Naive thymus-derived CD4-positive, alpha-beta T cell (primary cell): ENCODE data around the gene SYTL3. TPM values are rescaled to one million over a fixed set of nuclear protein-coding genes. Genes with fewer than 3 reads are reported as not detected.

ENCODE experiments used
- ATAC-seq: fragments of 150-1000 bp; cut with Tn5 transposase; 2 replicates; pipeline ENCODE4 v1.10.0; 2021; ENCODE audit warnings: mild to moderate bottlenecking, moderate library complexity
- CTCF ChIA-PET: fragments of 350-600 bp; sonication (Branson Sonifier 250); formaldehyde crosslinking; loops from one replicate; lab custom pipeline; 2021; ENCODE audit warnings: antibody characterized with exemption; lab: Charles Lee
- POLR2A ChIA-PET: fragments of 350-600 bp; sonication (Branson Sonifier 250); formaldehyde crosslinking; loops from one replicate; lab custom pipeline; 2021; ENCODE audit warnings: antibody characterized with exemption, inconsistent platforms; lab: Charles Lee
- DNase-seq, 9 donors: peaks; one replicate each; pipeline versions ENCODE4 v3.0.0 to v3.0.0-alpha.2; 2020 to 2022; ENCODE audit warnings: mixed read lengths in 1 of 9
- H3K27ac ChIP-seq: one replicate; pipeline ENCODE4 v1.7.0; 2013; ENCODE audit warnings: mild to moderate bottlenecking, low read depth, low read length, moderate library complexity
- H3K27me3 ChIP-seq, 2 donors: one replicate each; pipeline ENCODE4 v1.7.0; 2013; ENCODE audit warnings: low read length in 2 of 2, mild to moderate bottlenecking in 2 of 2, moderate library complexity in 2 of 2; ENCODE audit not compliant: control insufficient read depth in 2 of 2, insufficient read depth in 2 of 2
- H3K36me3 ChIP-seq, 3 experiments: 1 replicate in 2 of 3; 2 replicates in 1 of 3; pipeline ENCODE4 v1.7.0; 2013; ENCODE audit warnings: low read length in 3 of 3, mild to moderate bottlenecking in 3 of 3, moderate library complexity in 1 of 3; ENCODE audit not compliant: insufficient read depth in 3 of 3, control insufficient read depth in 2 of 3
- H3K4me1 ChIP-seq, 2 donors: one replicate each; pipeline ENCODE4 v1.7.0; 2013; ENCODE audit warnings: low read length in 2 of 2, mild to moderate bottlenecking in 2 of 2, moderate library complexity in 1 of 2; ENCODE audit not compliant: control insufficient read depth in 2 of 2, insufficient read depth in 2 of 2
- H3K4me3 ChIP-seq: 2 replicates; pipeline ENCODE4 v1.7.0; 2013; ENCODE audit warnings: mild to moderate bottlenecking, low read length
- H3K9me3 ChIP-seq, 3 experiments: 1 replicate in 2 of 3; 2 replicates in 1 of 3; pipeline ENCODE4 v1.7.0; 2013; ENCODE audit warnings: low read length in 3 of 3; ENCODE audit not compliant: control insufficient read depth in 2 of 3
- H3K27ac Mint-ChIP-seq, 9 donors: one replicate each; pipeline ENCODE4 v1.8.0; 2020 to 2022; ENCODE audit warnings: mixed read lengths in 9 of 9, mild to moderate bottlenecking in 8 of 9, moderate library complexity in 5 of 9, inconsistent platforms in 2 of 9
- H3K27me3 Mint-ChIP-seq, 5 donors: one replicate each; pipeline ENCODE4 v1.8.0; 2021 to 2022; ENCODE audit warnings: mixed read lengths in 5 of 5, mild to moderate bottlenecking in 1 of 5
- H3K36me3 Mint-ChIP-seq, 5 donors: one replicate each; pipeline ENCODE4 v1.8.0; 2020 to 2022; ENCODE audit warnings: mixed read lengths in 5 of 5, mild to moderate bottlenecking in 3 of 5, inconsistent platforms in 1 of 5
- H3K4me1 Mint-ChIP-seq, 7 donors: one replicate each; pipeline ENCODE4 v1.8.0; 2020 to 2022; ENCODE audit warnings: mixed read lengths in 7 of 7, mild to moderate bottlenecking in 3 of 7, inconsistent platforms in 1 of 7
- H3K4me3 Mint-ChIP-seq, 10 donors: one replicate each; pipeline ENCODE4 v1.8.0; 2020 to 2022; ENCODE audit warnings: mild to moderate bottlenecking in 10 of 10, mixed read lengths in 10 of 10, moderate library complexity in 6 of 10, inconsistent platforms in 2 of 10
- H3K9me3 Mint-ChIP-seq, 11 donors: one replicate each; pipeline ENCODE4 v1.8.0; 2020 to 2022; ENCODE audit warnings: mixed read lengths in 11 of 11, mild to moderate bottlenecking in 4 of 11, inconsistent platforms in 1 of 11, moderate library complexity in 1 of 11
- intact Hi-C, 2 donors: fragments of 100-400 bp; cut with micrococcal nuclease; formaldehyde crosslinking; loops; one replicate each; pipeline ENCODE4 v1.15.1; 2023
- polyA plus RNA-seq, 2 donors: library from polyadenylated mRNA; unstranded; fragments of 300-500 nt; fragmentation: Illumina TruSeq; gene quantifications; one replicate each; pipeline ENCODE4 v1.2.3, GENCODE V29; 2021
- total RNA-seq, 6 experiments: library from RNA in 5 of 6; stranded (reverse) in 5 of 6; gene quantifications; 1 replicate in 5 of 6; 2 replicates in 1 of 6; pipeline ENCODE4 v1.2.3 and lab custom pipeline; 2021 to 2026

SYTL3 gene
- total and polyA plus RNA-seq, 7 experiments from 2014 or later = 13.4 to 67.0 (median 29.5) TPM

- peak overlapping the region in 4 of 9 donors; percentile 25 to 39 (median 32) for H3K27ac Mint-ChIP-seq
- H3K36me3 Mint-ChIP-seq = peaks cover 9 to 45% (median 23%) of the 10 kb centered on the region in 5 donors
These were observed 27.9 kb upstream of the SYTL3 start for GRCh38 chr6:158621694-158622544.

GRCh38 chr6:158622545-158623190, 27.2 kb upstream of the SYTL3 start:
- ChIA-PET POLR2A (no interaction called here), CTCF (interaction anchor here (0.7 to 1.6 kb wide), 2 partner anchors 64 to 450 kb away, joined by 3 read pairs; no protein-coding TSS in a partner anchor)
- no peak for ATAC-seq
- H3K27ac ChIP-seq = no peak overlapping the region
- no peak for DNase-seq
- H3K27me3 Mint-ChIP-seq = no peaks in the 10 kb centered on the region
- no peaks in the 10 kb centered on the region for H3K9me3 ChIP-seq
- peak overlapping the region in 4 of 9 donors; percentile 1 to 63 (median 51) for H3K27ac Mint-ChIP-seq
- peaks cover 0 to 20% (median 15%) of the 10 kb centered on the region in 7 donors for H3K4me1 Mint-ChIP-seq
- intact Hi-C loops = no loop called here
- H3K4me3 Mint-ChIP-seq = no peak overlapping the region
- H3K9me3 Mint-ChIP-seq = peaks cover 0 to 1% (median 0%) of the 10 kb centered on the region in 11 donors
- no peak overlapping the region for H3K4me3 ChIP-seq
- no peaks in the 10 kb centered on the region for H3K4me1 ChIP-seq
- peaks cover 4 to 69% (median 21%) of the 10 kb centered on the region in 3 experiments for H3K36me3 ChIP-seq
- no peaks in the 10 kb centered on the region for H3K27me3 ChIP-seq
- peaks cover 10 to 45% (median 18%) of the 10 kb centered on the region in 5 donors for H3K36me3 Mint-ChIP-seq

More at GRCh38 chr6:158621694-158622544, 27.9 kb upstream of the SYTL3 start:
- H3K4me1 Mint-ChIP-seq = peaks cover 0 to 22% (median 13%) of the 10 kb centered on the region in 7 donors
- H3K4me3 Mint-ChIP-seq = no peak overlapping the region
- intact Hi-C loops = no loop called here
- no peak for ATAC-seq
- Histone ChIP-seq H3K27ac (no peak overlapping the region), H3K27me3 (no peaks in the 10 kb centered on the region), H3K4me3 (no peak overlapping the region), H3K4me1 (no peaks in the 10 kb centered on the region), H3K36me3 (peaks cover 4 to 61% (median 13%) of the 10 kb centered on the region in 3 experiments), H3K9me3 (no peaks in the 10 kb centered on the region)
- H3K9me3 Mint-ChIP-seq = peaks cover 0 to 1% (median 0%) of the 10 kb centered on the region in 11 donors
- no peaks in the 10 kb centered on the region for H3K27me3 Mint-ChIP-seq
- ChIA-PET CTCF (interaction anchor here (0.6 to 1.6 kb wide), 3 partner anchors 65 to 450 kb away, joined by 3 to 4 read pairs (median 3); no protein-coding TSS in a partner anchor), POLR2A (no interaction called here)
- DNase-seq = no peak

- intact Hi-C loops = loop anchor here in 1 of 2 donors (5.0 kb wide), 1 partner anchor 37 kb away; no protein-coding TSS in a partner anchor
- CTCF ChIA-PET = interaction anchor here (0.6 kb wide), 1 partner anchor 57 kb away, joined by 3 read pairs; no protein-coding TSS in a partner anchor
These were observed 24.9 kb upstream of the SYTL3 start for GRCh38 chr6:158624684-158625682.

GRCh38 chr6:158625881-158626305, 24.0 kb upstream of the SYTL3 start:
- intact Hi-C loops = loop anchor here in 1 of 2 donors (5.0 kb wide), 1 partner anchor 36 kb away; no protein-coding TSS in a partner anchor
- no peaks in the 10 kb centered on the region for H3K9me3 Mint-ChIP-seq
- H3K4me3 ChIP-seq = no peak overlapping the region
- H3K9me3 ChIP-seq = no peaks in the 10 kb centered on the region
- ATAC-seq (no peak), DNase-seq (no peak)
- H3K36me3 ChIP-seq = peaks cover 4 to 79% (median 21%) of the 10 kb centered on the region in 3 experiments
- H3K4me1 Mint-ChIP-seq = peaks cover 10 to 29% (median 13%) of the 10 kb centered on the region in 7 donors
- no peaks in the 10 kb centered on the region for H3K27me3 ChIP-seq
- ChIA-PET POLR2A (interaction anchor here (1.4 kb wide), 1 partner anchor 8 kb away, joined by 3 read pairs; no protein-coding TSS in a partner anchor), CTCF (no interaction called here)
- H3K4me3 Mint-ChIP-seq = no peak overlapping the region
- H3K36me3 Mint-ChIP-seq = peaks cover 7 to 30% (median 8%) of the 10 kb centered on the region in 5 donors
- no peaks in the 10 kb centered on the region for H3K27me3 Mint-ChIP-seq
- no peaks in the 10 kb centered on the region for H3K4me1 ChIP-seq
- H3K27ac Mint-ChIP-seq = peak overlapping the region in 8 of 9 donors; percentile 7 to 86 (median 40)
- no peak overlapping the region for H3K27ac ChIP-seq

More at GRCh38 chr6:158624684-158625682, 24.9 kb upstream of the SYTL3 start:
- peaks cover 4 to 84% (median 21%) of the 10 kb centered on the region in 3 experiments for H3K36me3 ChIP-seq
- DNase-seq (no peak), ATAC-seq (no peak)
- H3K27ac ChIP-seq = no peak overlapping the region
- H3K4me1 ChIP-seq = no peaks in the 10 kb centered on the region
- no peaks in the 10 kb centered on the region for H3K9me3 ChIP-seq
- Mint-ChIP-seq H3K4me3 (no peak overlapping the region), H3K27ac (peak overlapping the region in 6 of 9 donors; percentile 21 to 76 (median 58)), H3K4me1 (peaks cover 8 to 26% (median 11%) of the 10 kb centered on the region in 7 donors), H3K36me3 (peaks cover 8 to 35% (median 11%) of the 10 kb centered on the region in 5 donors), H3K9me3 (peaks cover 0 to 1% (median 0%) of the 10 kb centered on the region in 11 donors), H3K27me3 (no peaks in the 10 kb centered on the region)
- no peaks in the 10 kb centered on the region for H3K27me3 ChIP-seq
- POLR2A ChIA-PET = interaction anchor here (0.8 to 1.4 kb wide), 2 partner anchors 9 to 35 kb away, joined by 3 read pairs; no protein-coding TSS in a partner anchor
- no peak overlapping the region for H3K4me3 ChIP-seq

- ChIA-PET POLR2A (interaction anchor here (1.4 kb wide), 1 partner anchor 8 kb away, joined by 3 read pairs; no protein-coding TSS in a partner anchor), CTCF (interaction anchor here (1.0 kb wide), 1 partner anchor 8 kb away, joined by 3 read pairs; no protein-coding TSS in a partner anchor)
- peaks cover 9 to 35% (median 20%) of the 10 kb centered on the region in 7 donors for H3K4me1 Mint-ChIP-seq
- H3K27ac ChIP-seq = peak overlapping the region; percentile 25
- H3K9me3 ChIP-seq = no peaks in the 10 kb centered on the region
- peaks cover 0 to 2% (median 0%) of the 10 kb centered on the region in 11 donors for H3K9me3 Mint-ChIP-seq
- no peak for DNase-seq
- H3K4me3 Mint-ChIP-seq = no peak overlapping the region
- H3K27me3 Mint-ChIP-seq = no peaks in the 10 kb centered on the region
- intact Hi-C loops = loop anchor here in 1 of 2 donors (5.0 kb wide), 1 partner anchor 36 kb away; no protein-coding TSS in a partner anchor
- peak overlapping the region in 8 of 9 donors; percentile 40 to 90 (median 79) for H3K27ac Mint-ChIP-seq
- no peak overlapping the region for H3K4me3 ChIP-seq
- H3K36me3 ChIP-seq = peaks cover 7 to 75% (median 21%) of the 10 kb centered on the region in 3 experiments
- H3K36me3 Mint-ChIP-seq = peaks cover 5 to 35% (median 14%) of the 10 kb centered on the region in 5 donors
- ATAC-seq = no peak
- H3K4me1 ChIP-seq = no peaks in the 10 kb centered on the region
- H3K27me3 ChIP-seq = no peaks in the 10 kb centered on the region
These were observed 23.3 kb upstream of the SYTL3 start for GRCh38 chr6:158626360-158627167.
